HL-60/S4 treated with retinoic acid at 250 ng/mL for 4 days and 3 days (cell line): ENCODE measurements around the gene RRP9.

ENCODE experiments used
- in situ Hi-C: fragments of 300-500 bp; cut with MboI; formaldehyde crosslinking; loops from 2 replicates; pipeline ENCODE4 v1.7.0; 2022; ENCODE audit warnings: low sequenced_read_pairs

Gene RRP9

GRCh38 chr3:51974277-51974962 is 32.7 kb upstream of the RRP9 start:
- in situ Hi-C loops: no loop called here

GRCh38 chr3:51971350-51971749 is 29.6 kb upstream of the RRP9 start:
- in situ Hi-C loops: no loop called here

- in situ Hi-C loops: no loop called here
These were observed 29.0 kb upstream of the RRP9 start for GRCh38 chr3:51970606-51971300.

- in situ Hi-C loops: no loop called here
These were observed 28.1 kb upstream of the RRP9 start for GRCh38 chr3:51969841-51970240.

- in situ Hi-C loops: no loop called here
These were observed 27.4 kb upstream of the RRP9 start for GRCh38 chr3:51968883-51969678.

GRCh38 chr3:51968170-51968775 is 26.6 kb upstream of the RRP9 start:
- in situ Hi-C loops: no loop called here

GRCh38 chr3:51967384-51968169 is 25.9 kb upstream of the RRP9 start, which contains the start of gene PCBP4:
TSS of gene PCBP4 (minus strand) at chr3:51967454. CDS start at chr3:51961240, 6,214 bp downstream.
- in situ Hi-C loops: no loop called here

- in situ Hi-C loops: no loop called here
These were observed 25.2 kb upstream of the RRP9 start for GRCh38 chr3:51966922-51967383.

GRCh38 chr3:51966486-51966885 is 24.8 kb upstream of the RRP9 start:
- in situ Hi-C loops: no loop called here

- in situ Hi-C loops: no loop called here
These were observed 24.3 kb upstream of the RRP9 start for GRCh38 chr3:51966016-51966415.

GRCh38 chr3:51964521-51964920 is 22.8 kb upstream of the RRP9 start:
- in situ Hi-C loops: no loop called here

GRCh38 chr3:51963951-51964451 is 22.3 kb upstream of the RRP9 start:
- in situ Hi-C loops: no loop called here

GRCh38 chr3:51962854-51963530 is 21.3 kb upstream of the RRP9 start:
- in situ Hi-C loops: no loop called here

GRCh38 chr3:51961602-51962569 is 20.2 kb upstream of the RRP9 start:
- in situ Hi-C loops: no loop called here

- in situ Hi-C loops: no loop called here
These were observed 19.3 kb upstream of the RRP9 start for GRCh38 chr3:51961011-51961410.

- in situ Hi-C loops: no loop called here
These were observed 18.7 kb upstream of the RRP9 start for GRCh38 chr3:51960386-51960785.

- in situ Hi-C loops: no loop called here
These were observed 17.9 kb upstream of the RRP9 start for GRCh38 chr3:51959651-51960050.
